ENCODE results near the gene KBTBD4. TPM values are rescaled to one million over a fixed set of nuclear protein-coding genes. Genes with fewer than 3 reads are reported as not detected.

Gene KBTBD4
- total and polyA plus RNA-seq, 2 of the 13 experiments (the other 11 are each of a cell fraction or from before 2014, with no cell fraction given) = 8.5 to 12.8 TPM

GRCh38 chr11:47586098-47586855 lies 7.5 kb upstream of the KBTBD4 start, which contains the start of gene FAM180B:
TSS of gene FAM180B (plus strand) at chr11:47586678. CDS start at chr11:47586769, 91 bp downstream.
- peak within 1 kb of the TSS; percentile 91 for H3K4me2 ChIP-seq (ENCODE audit: low read depth, low read length)
- ATAC-seq = peak; percentile 3; the same call in 1 of the 3 replicates
- H3K27ac ChIP-seq (ENCODE audit: extremely low read length, insufficient read depth, low read length) = no peak within 1 kb of the TSS
- in situ Hi-C loops (cut with HindIII; ENCODE audit: extremely low pct_ligation_motif_present, low pct_unique_long_range_greater_than_20kb) = no loop called here
- no peaks in the 10 kb centered on the region for H3K79me2 ChIP-seq (ENCODE audit: insufficient read depth, low read length)
- ChIA-PET POLR2A (interaction anchor here (0.5 to 1.0 kb wide), 3 partner anchors 11 to 133 kb away, joined by 3 to 5 read pairs (median 3); no protein-coding TSS in a partner anchor), CTCF (ENCODE audit: low intra/inter-chr PET ratio, low total read pairs) (no interaction called here)
- H3K9ac ChIP-seq (ENCODE audit: insufficient read depth, low read depth, low read length) = peak within 1 kb of the TSS; percentile 58; the same call in 1 of the 2 replicates
- no peak for DNase-seq (ENCODE audit: low spot score)
- peaks cover 10 to 30% of the 10 kb centered on the region in 2 experiments for H3K36me3 ChIP-seq (replicated peaks in 1 of 2; ENCODE audit: control insufficient read depth in 1 of 2, insufficient read depth in 2 of 2, low read length in 2 of 2)
- peaks cover 35% of the 10 kb centered on the region for H3K4me1 ChIP-seq (ENCODE audit: insufficient read depth, low read length)
- no peak for FAIRE-seq
- intact Hi-C loops (cut with micrococcal nuclease; ENCODE audit: unreplicated experiment) = loop anchor here (5.0 kb wide), 1 partner anchor 519 kb away; no protein-coding TSS in a partner anchor
- peak within 1 kb of the TSS; percentile 39 for H2AFZ ChIP-seq (ENCODE audit: low read length)
- no TSS peak for BruUV-seq (replicated peaks)
- H4K20me1 ChIP-seq (ENCODE audit: insufficient read depth, low read length) = no peaks in the 10 kb centered on the region
- H3K27me3 ChIP-seq (ENCODE audit: control insufficient read depth in 1 of 2, insufficient read depth in 2 of 2, low read length in 2 of 2) = no peaks in the 10 kb centered on the region
- H3K9me3 ChIP-seq (ENCODE audit: low read length) = no peaks in the 10 kb centered on the region
- TF ChIP-seq MNT (IDR thresholded peaks at IDR 0.05) = no peak
- TF ChIP-seq EHMT2 (IDR thresholded peaks at IDR 0.05; ENCODE audit: borderline replicate concordance, low read depth, low read length) = no peak
- no peak for TF ChIP-seq IRF2 (CRISPR knock-in tag; IDR thresholded peaks at IDR 0.05)
- TF ChIP-seq GTF3A (CRISPR knock-in tag; conservative IDR thresholded peaks at IDR 0.05) = no peak
- TF ChIP-seq NONO (IDR thresholded peaks at IDR 0.05) = no peak
- no peak for TF ChIP-seq NONO (CRISPR knock-in tag; conservative IDR thresholded peaks at IDR 0.05)
- TF ChIP-seq ZNF205 (CRISPR knock-in tag; IDR thresholded peaks at IDR 0.05) = no peak
- TF ChIP-seq ZNF547 (CRISPR knock-in tag; IDR thresholded peaks at IDR 0.05) = no peak
- no peak for TF ChIP-seq MLXIP (CRISPR knock-in tag; IDR thresholded peaks at IDR 0.05; ENCODE audit: borderline replicate concordance)
- no peak for TF ChIP-seq ZNF12 (CRISPR knock-in tag; IDR thresholded peaks at IDR 0.05)
- no peak for TF ChIP-seq RFX3 (CRISPR knock-in tag; IDR thresholded peaks at IDR 0.05)
- H3K4me3 ChIP-seq (replicated peaks in 1 of 3; ENCODE audit: insufficient read depth in 1 of 3, low read depth in 2 of 3, low read length in 3 of 3) = peak within 1 kb of the TSS in 2 of 3 experiments; percentile 53 to 70; a peak in 2 of 6 replicates
- WGBS (ENCODE audit: low lambda C conversion rate) = 88% methylated on average over 6 of the region's 12 CpGs
